ENCODE results near the gene PLEKHA1. TPM values are rescaled to one million over a fixed set of nuclear protein-coding genes. Genes with fewer than 3 reads are reported as not detected.

Gene PLEKHA1
- total RNA-seq, result 44.7 and 60.9 TPM in 2 replicates

DNA sequence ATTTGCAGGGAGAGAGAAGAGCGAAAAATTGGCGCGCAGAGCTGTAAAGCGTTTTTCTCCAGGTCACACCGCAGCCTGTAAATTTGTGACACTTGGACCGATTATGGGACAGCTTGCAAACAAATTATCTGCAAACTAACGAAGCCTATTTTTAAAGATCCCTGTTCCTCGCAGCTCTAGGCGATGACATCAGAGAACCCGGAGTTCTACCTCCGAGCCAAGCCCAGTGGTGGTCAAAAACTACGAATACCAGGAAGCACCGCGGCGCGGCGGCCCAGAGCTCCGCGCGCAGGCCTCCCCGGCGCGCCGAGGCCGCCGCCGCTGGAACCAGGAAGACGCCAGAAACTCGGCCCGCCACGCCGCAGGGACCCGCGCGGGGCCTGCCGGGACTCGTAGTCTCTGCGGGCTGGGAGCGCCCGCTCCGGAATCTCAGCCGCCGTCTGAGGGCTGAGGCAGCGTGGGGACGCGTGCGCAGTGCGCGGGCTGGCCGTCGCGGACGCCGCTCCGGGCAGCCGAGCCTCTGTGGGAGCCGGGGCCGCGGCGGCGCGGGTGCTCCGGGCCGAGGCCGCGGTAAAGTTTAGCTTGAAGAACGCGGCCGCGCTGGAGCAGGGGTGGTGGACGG, at the start of gene PLEKHA1:
TSS of gene PLEKHA1 (plus strand) at position 472 of the 622 bp plus-strand sequence. CDS start 18,493 bp downstream, outside the sequence.

DNA sequence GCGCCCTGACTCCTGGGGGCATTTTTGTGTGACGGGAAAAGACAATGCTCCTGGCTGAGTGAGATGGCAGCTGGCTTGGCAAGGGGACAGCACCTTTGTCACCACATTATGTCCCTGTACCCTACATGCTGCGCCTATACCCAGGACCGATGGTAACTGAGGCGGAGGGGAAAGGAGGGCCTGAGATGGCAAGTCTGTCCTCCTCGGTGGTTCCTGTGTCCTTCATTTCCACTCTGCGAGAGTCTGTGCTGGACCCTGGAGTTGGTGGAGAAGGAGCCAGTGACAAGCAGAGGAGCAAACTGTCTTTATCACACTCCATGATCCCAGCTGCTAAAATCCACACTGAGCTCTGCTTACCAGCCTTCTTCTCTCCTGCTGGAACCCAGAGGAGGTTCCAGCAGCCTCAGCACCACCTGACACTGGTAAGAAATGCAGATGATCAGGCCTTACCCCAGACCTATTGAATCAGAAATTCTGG, 80.1 kb downstream of the PLEKHA1 start, which contains the start of gene ARMS2:
TSS of gene ARMS2 (plus strand) at position 51 of the 478 bp plus-strand sequence. CDS start at position 126, 75 bp downstream.

GRCh38 chr10:122461367-122461728, 86.8 kb downstream of the PLEKHA1 start, which contains the start of gene HTRA1:
HTRA1 (plus strand) TSS chr10:122461553; CDS start chr10:122461653, 100 bp downstream.

Small RNA genes lying within 50 kb of the gene (small RNA-seq; reads per million reads assigned to genes)
- gene MIR3941, result 0.21 reads per million
- not detected for gene RNU6-728P

Other genes starting within 250 kb of the PLEKHA1 start
- gene BTBD16, start 103.4 kb upstream of the PLEKHA1 start, total RNA-seq, result not detected in 2 replicates
- gene ARMS2, start 79.9 kb downstream of the PLEKHA1 start, total RNA-seq, result not detected in 2 replicates
- 32.0 and 39.1 TPM in 2 replicates for gene HTRA1, start 86.8 kb downstream of the PLEKHA1 start, total RNA-seq
- gene DMBT1, start 186.0 kb downstream of the PLEKHA1 start, total RNA-seq, result not detected in 2 replicates

Measured in vein endothelial cell (primary cell).